DMS53 (cell line): Measurements from ENCODE around the gene MFAP3L.
"Not testable (repeated sequence)": the region's sequence is repeated elsewhere in the genome, so short reads cannot be mapped to it uniquely, and the experiment has no call there.

ENCODE experiments used
- DNase-seq: peaks from one replicate; lab custom pipeline; 2025; lab: John Stamatoyannopoulos, UW

MFAP3L gene

GRCh38 chr4:170026253-170027021 is at the start of gene MFAP3L:
TSS of gene MFAP3L (minus strand) at chr4:170026395. CDS start at chr4:170005877, 20,518 bp downstream.
- peak; percentile 95 for DNase-seq

GRCh38 chr4:170071196-170071595 is 45.0 kb upstream of the MFAP3L start:
- DNase-seq, result no peak

GRCh38 chr4:170068438-170069128 is 42.4 kb upstream of the MFAP3L start:
- DNase-seq, result no peak

- no peak for DNase-seq
Measured at GRCh38 chr4:170059421-170059820, 33.2 kb upstream of the MFAP3L start.

GRCh38 chr4:170058826-170059225 is 32.6 kb upstream of the MFAP3L start:
- DNase-seq, result no peak

- no peak for DNase-seq
Measured at GRCh38 chr4:170057866-170058265, 31.7 kb upstream of the MFAP3L start.

GRCh38 chr4:170052919-170053318 is 26.7 kb upstream of the MFAP3L start:
- no peak for DNase-seq

- no peak for DNase-seq
Measured at GRCh38 chr4:170051402-170051801, 25.2 kb upstream of the MFAP3L start.

GRCh38 chr4:170049766-170050165 is 23.6 kb upstream of the MFAP3L start:
- DNase-seq, result no peak

- peak; percentile 74 for DNase-seq
Measured at GRCh38 chr4:170047771-170048354, 21.7 kb upstream of the MFAP3L start.

GRCh38 chr4:170046156-170046555 is 20.0 kb upstream of the MFAP3L start:
- DNase-seq, result not testable (repeated sequence)

- no peak for DNase-seq
Measured at GRCh38 chr4:170040031-170040680, 14.0 kb upstream of the MFAP3L start.

- no peak for DNase-seq
Measured at GRCh38 chr4:170038769-170039168, 12.6 kb upstream of the MFAP3L start.

- DNase-seq, result no peak
Measured at GRCh38 chr4:170038232-170038631, 12.0 kb upstream of the MFAP3L start.

- no peak for DNase-seq
Measured at GRCh38 chr4:170037481-170037880, 11.3 kb upstream of the MFAP3L start.

- no peak for DNase-seq
Measured at GRCh38 chr4:170035845-170036244, 9.7 kb upstream of the MFAP3L start.

- no peak for DNase-seq
Measured at GRCh38 chr4:170035231-170035630, 9.0 kb upstream of the MFAP3L start.

GRCh38 chr4:170033999-170034398 is 7.8 kb upstream of the MFAP3L start:
- DNase-seq, result no peak

GRCh38 chr4:170030121-170030520 is 3.9 kb upstream of the MFAP3L start:
- no peak for DNase-seq

- peak; percentile 96 for DNase-seq
Measured at GRCh38 chr4:170027181-170027829, 1.1 kb upstream of the MFAP3L start.

- peak; percentile 59 for DNase-seq
Measured at GRCh38 chr4:170025523-170026252, 507 bp downstream of the MFAP3L start.
